Upper lobe of left lung (tissue), 6 donors: ENCODE measurements around the gene VAV3. TPM values are rescaled to one million over a fixed set of nuclear protein-coding genes. Genes with fewer than 3 reads are reported as not detected.

Source experiments
- ATAC-seq, 2 donors: fragments of 200-7000 bp; cut with Tn5 transposase; one replicate each; pipeline ENCODE4 v1.9.1; 2022; ENCODE audit warnings: mild to moderate bottlenecking in 2 of 2, moderate library complexity in 2 of 2; ENCODE audit not compliant: low FRiP score in 2 of 2
- DNase-seq, 2 donors: peaks; one replicate each; pipeline ENCODE4 v3.0.0-alpha.2; 2019 to 2020
- H3K27ac ChIP-seq, 4 donors: fragments of 200-600 bp; sonication (generic); one replicate each; pipeline ENCODE4 v1.5.1; 2016 to 2019
- H3K27me3 ChIP-seq, 4 donors: fragments of 200-600 bp; sonication (generic); one replicate each; pipeline ENCODE4 v1.5.1; 2017 to 2019
- H3K36me3 ChIP-seq, 4 donors: fragments of 200-600 bp; sonication (generic); one replicate each; pipeline ENCODE4 v1.5.1; 2016 to 2019
- H3K4me1 ChIP-seq, 4 donors: fragments of 200-600 bp; sonication (generic); one replicate each; pipeline ENCODE4 v1.5.1; 2018 to 2019
- H3K4me3 ChIP-seq, 4 donors: fragments of 200-600 bp; sonication (generic); one replicate each; pipeline ENCODE4 v1.5.1; 2017 to 2019; ENCODE audit warnings: mild to moderate bottlenecking in 2 of 4, moderate library complexity in 1 of 4
- H3K9me3 ChIP-seq, 4 donors: fragments of 200-600 bp; sonication (generic); one replicate each; pipeline ENCODE4 v1.5.1; 2018 to 2019
- CTCF ChIP-seq, 6 experiments: fragments of 450-650 bp in 4 of 6; fragments of 200-600 bp in 2 of 6; sonication (generic) in 2 of 6; IDR thresholded peaks; one replicate each; pipeline ENCODE4 v1.5.1; 2016 to 2019; ENCODE audit warnings: antibody characterized with exemption in 6 of 6
- EP300 ChIP-seq, 4 donors: sonication (generic); formaldehyde crosslinking; IDR thresholded peaks; one replicate each; pipeline ENCODE4 v1.5.1; 2017; ENCODE audit warnings: antibody characterized with exemption in 4 of 4, control low read depth in 2 of 4
- POLR2A ChIP-seq, 4 donors: fragments of 450-650 bp; IDR thresholded peaks; one replicate each; pipeline ENCODE4 v1.5.1; 2016 to 2017; ENCODE audit warnings: antibody characterized with exemption in 4 of 4, mild to moderate bottlenecking in 2 of 4
- POLR2AphosphoS5 ChIP-seq, 2 donors: sonication (generic); formaldehyde crosslinking; IDR thresholded peaks; one replicate each; pipeline ENCODE4 v1.5.1; 2017; ENCODE audit warnings: antibody characterized with exemption in 2 of 2
- WGBS, 2 donors: methylation state at CpG; one replicate each; pipeline ENCODE4 v1.1.5; 2017 to 2018; 5-methylcytosine and 5-hydroxymethylcytosine counted together
- total RNA-seq, 6 donors: library from RNA; depleted of rRNA in 4 of 6; stranded (reverse); fragments of >200 nt in 4 of 6; gene quantifications; one replicate each; pipeline versions ENCODE4 v1.1.0 to v1.2.1, GENCODE V29; 2016 to 2021
- donor health status: DM: no; HTN: no; CAD: no; lungs with moderate emphysema.
- donor health status: DM: no; HTN: yes; CAD: no; lungs with severe emphysema.

Gene VAV3
- total RNA-seq, 6 donors from 2014 or later, result 5.9 to 13.6 (median 7.8) TPM

GRCh38 chr1:107925565-107925964 is 39.4 kb downstream of the VAV3 start:
- TF ChIP-seq POLR2AphosphoS5 (IDR thresholded peaks at IDR 0.05) (no peak), EP300 (IDR thresholded peaks at IDR 0.05) (no peak), POLR2A (IDR thresholded peaks at IDR 0.05) (no peak), CTCF (IDR thresholded peaks at IDR 0.05) (no peak)
- no peak for DNase-seq
- no peak for ATAC-seq
- Histone ChIP-seq H3K4me3 (no peak overlapping the region), H3K9me3 (no peaks in the 10 kb centered on the region), H3K4me1 (no peaks in the 10 kb centered on the region), H3K36me3 (no peaks in the 10 kb centered on the region), H3K27me3 (no peaks in the 10 kb centered on the region), H3K27ac (no peak overlapping the region)
- 94 to 95% methylated on average over 1 of the region's 1 CpG for WGBS, 2 donors

- no peak overlapping the region for H3K27ac ChIP-seq
- WGBS, 2 donors, result 72 to 78% methylated on average over 6 of the region's 6 CpGs
- TF ChIP-seq POLR2A (IDR thresholded peaks at IDR 0.05) (no peak), CTCF (IDR thresholded peaks at IDR 0.05) (no peak), EP300 (IDR thresholded peaks at IDR 0.05) (no peak), POLR2AphosphoS5 (IDR thresholded peaks at IDR 0.05) (no peak)
- H3K9me3 ChIP-seq, result no peaks in the 10 kb centered on the region
- H3K4me3 ChIP-seq, result no peak overlapping the region
- no peaks in the 10 kb centered on the region for H3K4me1 ChIP-seq
- DNase-seq (no peak), ATAC-seq (no peak)
- no peaks in the 10 kb centered on the region for H3K27me3 ChIP-seq
- H3K36me3 ChIP-seq, result no peaks in the 10 kb centered on the region
Observed at GRCh38 chr1:107920999-107921398, 44.0 kb downstream of the VAV3 start.

GRCh38 chr1:107920561-107920960 is 44.4 kb downstream of the VAV3 start:
- no peak for ATAC-seq
- no peaks in the 10 kb centered on the region for H3K36me3 ChIP-seq
- TF ChIP-seq POLR2A (IDR thresholded peaks at IDR 0.05) (no peak), CTCF (IDR thresholded peaks at IDR 0.05) (no peak), EP300 (IDR thresholded peaks at IDR 0.05) (no peak), POLR2AphosphoS5 (IDR thresholded peaks at IDR 0.05) (no peak)
- H3K4me3 ChIP-seq, result no peak overlapping the region
- H3K27ac ChIP-seq, result no peak overlapping the region
- no peaks in the 10 kb centered on the region for H3K9me3 ChIP-seq
- H3K4me1 ChIP-seq, result no peaks in the 10 kb centered on the region
- DNase-seq, result no peak
- WGBS, 2 donors, result 47 to 55% methylated on average over 1 of the region's 1 CpG
- H3K27me3 ChIP-seq, result no peaks in the 10 kb centered on the region

- WGBS, 2 donors, result 32 to 51% methylated on average over 4 of the region's 4 CpGs
- H3K36me3 ChIP-seq, result no peaks in the 10 kb centered on the region
- ATAC-seq (no peak), DNase-seq (no peak)
- H3K4me1 ChIP-seq, result no peaks in the 10 kb centered on the region
- H3K9me3 ChIP-seq, result no peaks in the 10 kb centered on the region
- no peak overlapping the region for H3K4me3 ChIP-seq
- no peaks in the 10 kb centered on the region for H3K27me3 ChIP-seq
- TF ChIP-seq POLR2A (IDR thresholded peaks at IDR 0.05), result no peak
- TF ChIP-seq CTCF (IDR thresholded peaks at IDR 0.05), result no peak
- no peak overlapping the region for H3K27ac ChIP-seq
Observed at GRCh38 chr1:107919953-107920352, 45.0 kb downstream of the VAV3 start.

- DNase-seq (peak in 1 of 2 donors; percentile 47), ATAC-seq (no peak)
- peaks cover 0 to 6% (median 2%) of the 10 kb centered on the region in 4 donors for H3K4me1 ChIP-seq
- H3K4me3 ChIP-seq, result no peak overlapping the region
- TF ChIP-seq POLR2AphosphoS5 (IDR thresholded peaks at IDR 0.05), result no peak
- TF ChIP-seq POLR2A (IDR thresholded peaks at IDR 0.05), result no peak
- TF ChIP-seq EP300 (IDR thresholded peaks at IDR 0.05), result no peak
- no peak for TF ChIP-seq CTCF (IDR thresholded peaks at IDR 0.05)
- H3K27ac ChIP-seq, result peak overlapping the region in 3 of 4 donors; percentile 3 to 73 (median 66)
- no peaks in the 10 kb centered on the region for H3K9me3 ChIP-seq
- H3K27me3 ChIP-seq, result no peaks in the 10 kb centered on the region
- 59 to 64% methylated on average over 7 of the region's 7 CpGs for WGBS, 2 donors
- H3K36me3 ChIP-seq, result no peaks in the 10 kb centered on the region
Observed at GRCh38 chr1:107914119-107914765, 50.7 kb downstream of the VAV3 start.
